Measurements from ENCODE around the gene HAP1. TPM values are rescaled to one million over a fixed set of nuclear protein-coding genes. Genes with fewer than 3 reads are reported as not detected.

The HAP1 gene
- total RNA-seq, 1 donor from 2014 or later = 0.45 TPM

GRCh38 chr17:41730479-41730878 lies 4.0 kb downstream of the HAP1 start:
- Histone ChIP-seq H2AFZ (replicated peaks) (no peak overlapping the region), H3K9ac (no peak overlapping the region), H3K79me2 (ENCODE audit: low read depth) (no peaks in the 10 kb centered on the region), H3K4me1 (peaks cover 4% of the 10 kb centered on the region), H3K4me2 (no peak overlapping the region), H3K36me3 (no peaks in the 10 kb centered on the region), H3K27me3 (peaks cover 50% of the 10 kb centered on the region), H3K27ac (no peak overlapping the region), H3F3A (ENCODE audit: low read depth) (peaks cover 8% of the 10 kb centered on the region), H4K20me1 (ENCODE audit: low read depth) (peaks cover 3% of the 10 kb centered on the region), H3K4me3 (no peak overlapping the region), H3K9me3 (ENCODE audit: low read depth) (no peaks in the 10 kb centered on the region)
- Mint-ChIP-seq H3K36me3 (no peaks in the 10 kb centered on the region), H3K4me3 (no peak overlapping the region), H3K27ac (no peak overlapping the region), H3K4me1 (peaks cover 27% of the 10 kb centered on the region), H3K27me3 (ENCODE audit: insufficient read depth, low read depth) (peaks cover 33% of the 10 kb centered on the region), H3K9me3 (peaks cover 2% of the 10 kb centered on the region)
- TF ChIP-seq EZH2 (IDR thresholded peaks at IDR 0.05) = no peak
- no peak for TF ChIP-seq CTCF (IDR thresholded peaks at IDR 0.05)
- TF ChIP-seq EZH2phosphoT487 (IDR thresholded peaks at IDR 0.05) = no peak
- no peak for DNase-seq (ENCODE audit: low spot score)

DNA sequence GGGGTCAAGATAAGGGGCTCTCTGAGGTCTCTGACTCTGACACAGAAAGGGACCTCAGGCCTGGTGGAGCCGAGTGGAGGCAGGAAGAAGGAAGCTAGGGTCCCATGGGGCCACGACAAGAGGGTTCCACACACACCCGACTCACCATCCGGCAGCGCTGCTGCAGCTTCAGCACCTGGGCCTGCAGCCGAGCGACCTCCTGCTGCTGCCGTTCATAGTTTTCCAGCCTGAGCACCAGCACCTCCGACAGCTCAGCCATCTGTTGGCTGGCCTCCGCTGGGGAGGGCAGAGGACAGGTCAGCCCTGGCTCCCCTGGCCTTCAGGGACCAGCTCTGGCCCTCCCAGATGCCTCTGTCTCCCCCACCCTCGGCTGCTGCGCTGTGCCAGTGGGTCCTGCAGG lies 6.4 kb downstream of the HAP1 start:
- TF ChIP-seq EZH2 (IDR thresholded peaks at IDR 0.05) (no peak), CTCF (IDR thresholded peaks at IDR 0.05) (no peak), EZH2phosphoT487 (IDR thresholded peaks at IDR 0.05) (no peak)
- H2AFZ ChIP-seq (replicated peaks) = no peak overlapping the region
- no peak overlapping the region for H3K27ac ChIP-seq
- H3K4me2 ChIP-seq = no peak overlapping the region
- H3F3A ChIP-seq (ENCODE audit: low read depth) = no peaks in the 10 kb centered on the region
- no peak for DNase-seq (ENCODE audit: low spot score)
- peaks cover 26% of the 10 kb centered on the region for H3K27me3 ChIP-seq
- H3K4me3 ChIP-seq = no peak overlapping the region
- Mint-ChIP-seq H3K27me3 (ENCODE audit: insufficient read depth, low read depth) (peaks cover 22% of the 10 kb centered on the region), H3K4me3 (no peak overlapping the region), H3K4me1 (peaks cover 24% of the 10 kb centered on the region), H3K9me3 (no peaks in the 10 kb centered on the region), H3K36me3 (no peaks in the 10 kb centered on the region), H3K27ac (no peak overlapping the region)
- no peaks in the 10 kb centered on the region for H3K36me3 ChIP-seq
- no peaks in the 10 kb centered on the region for H3K9me3 ChIP-seq (ENCODE audit: low read depth)
- H3K79me2 ChIP-seq (ENCODE audit: low read depth) = no peaks in the 10 kb centered on the region
- no peak overlapping the region for H3K9ac ChIP-seq
- H3K4me1 ChIP-seq = no peaks in the 10 kb centered on the region
- H4K20me1 ChIP-seq (ENCODE audit: low read depth) = no peaks in the 10 kb centered on the region

GRCh38 chr17:41725134-41725533 lies 9.3 kb downstream of the HAP1 start:
- no peak overlapping the region for H3K27ac Mint-ChIP-seq
- H3K4me1 Mint-ChIP-seq = peaks cover 14% of the 10 kb centered on the region

More at GRCh38 chr17:41725134-41725533, 9.3 kb downstream of the HAP1 start:
- Histone ChIP-seq H4K20me1 (ENCODE audit: low read depth) (no peaks in the 10 kb centered on the region), H3K9me3 (ENCODE audit: low read depth) (no peaks in the 10 kb centered on the region), H3F3A (ENCODE audit: low read depth) (no peaks in the 10 kb centered on the region), H3K4me2 (no peak overlapping the region), H2AFZ (replicated peaks) (no peak overlapping the region), H3K79me2 (ENCODE audit: low read depth) (no peaks in the 10 kb centered on the region), H3K4me1 (no peaks in the 10 kb centered on the region), H3K9ac (no peak overlapping the region), H3K4me3 (no peak overlapping the region), H3K27me3 (no peaks in the 10 kb centered on the region), H3K36me3 (no peaks in the 10 kb centered on the region), H3K27ac (no peak overlapping the region)
- no peak for DNase-seq (ENCODE audit: low spot score)
- TF ChIP-seq EZH2phosphoT487 (IDR thresholded peaks at IDR 0.05) = no peak
- no peak for TF ChIP-seq EZH2 (IDR thresholded peaks at IDR 0.05)
- no peak for TF ChIP-seq CTCF (IDR thresholded peaks at IDR 0.05)
- Mint-ChIP-seq H3K4me3 (no peak overlapping the region), H3K9me3 (no peaks in the 10 kb centered on the region), H3K36me3 (no peaks in the 10 kb centered on the region), H3K27me3 (ENCODE audit: insufficient read depth, low read depth) (peaks cover 5% of the 10 kb centered on the region)
